Skeletal muscle cell (primary cell): ENCODE data around the gene C10orf53.

ENCODE experiments used
- DNase-seq: peaks from one replicate; pipeline ENCODE4 v3.0.0-alpha.2; 2010; ENCODE audit warnings: low read depth
- H3K4me3 ChIP-seq: 2 replicates; pipeline ENCODE4 v1.5.1; 2011; ENCODE audit warnings: low read depth, mild to moderate bottlenecking, control low read depth, low read length, moderate library complexity

C10orf53 gene

DNA sequence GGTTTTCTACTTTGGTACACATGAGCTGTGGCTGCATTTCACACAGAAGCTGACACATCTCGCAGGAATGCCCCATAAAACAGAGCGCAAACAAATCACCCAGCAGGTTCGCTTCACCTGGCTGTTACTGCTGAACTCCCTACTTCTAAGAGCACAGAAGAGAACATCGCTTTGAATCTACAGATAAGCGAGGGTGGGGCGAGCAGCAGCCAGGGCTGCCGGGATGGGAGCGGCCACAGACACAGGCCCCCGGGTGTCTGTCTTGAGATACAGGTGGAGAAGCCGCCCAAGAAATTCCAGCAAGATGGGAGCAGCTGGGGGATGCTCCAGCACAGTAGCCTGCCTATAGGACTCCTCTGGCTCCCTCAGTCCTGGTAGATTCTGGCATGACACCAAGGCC is 55.2 kb downstream of the C10orf53 start:
- DNase-seq: no peak

DNA sequence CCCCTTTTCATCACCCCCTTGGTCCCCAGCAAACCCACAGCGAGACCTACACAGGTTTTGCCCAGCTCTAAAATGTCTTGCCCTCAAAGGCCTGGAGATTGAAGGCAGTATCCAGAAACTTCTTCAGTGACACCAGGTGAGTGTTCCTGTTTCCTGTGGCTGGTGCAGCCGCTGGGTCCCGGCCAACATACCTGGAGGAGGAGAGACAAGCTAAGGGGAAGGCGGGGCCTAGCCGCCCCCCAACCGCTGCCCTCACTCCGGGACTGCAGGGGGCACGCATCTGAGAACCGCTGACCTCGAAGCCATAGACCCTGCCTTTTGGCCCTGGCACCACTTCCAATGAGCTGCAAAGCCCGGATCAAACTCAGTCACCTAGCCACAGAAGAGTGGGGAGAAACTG is 55.7 kb downstream of the C10orf53 start:
- no peak for DNase-seq
- no peak overlapping the region for H3K4me3 ChIP-seq

More for the DNA sequence above, 55.2 kb downstream of the C10orf53 start:
- H3K4me3 ChIP-seq: no peak overlapping the region

DNA sequence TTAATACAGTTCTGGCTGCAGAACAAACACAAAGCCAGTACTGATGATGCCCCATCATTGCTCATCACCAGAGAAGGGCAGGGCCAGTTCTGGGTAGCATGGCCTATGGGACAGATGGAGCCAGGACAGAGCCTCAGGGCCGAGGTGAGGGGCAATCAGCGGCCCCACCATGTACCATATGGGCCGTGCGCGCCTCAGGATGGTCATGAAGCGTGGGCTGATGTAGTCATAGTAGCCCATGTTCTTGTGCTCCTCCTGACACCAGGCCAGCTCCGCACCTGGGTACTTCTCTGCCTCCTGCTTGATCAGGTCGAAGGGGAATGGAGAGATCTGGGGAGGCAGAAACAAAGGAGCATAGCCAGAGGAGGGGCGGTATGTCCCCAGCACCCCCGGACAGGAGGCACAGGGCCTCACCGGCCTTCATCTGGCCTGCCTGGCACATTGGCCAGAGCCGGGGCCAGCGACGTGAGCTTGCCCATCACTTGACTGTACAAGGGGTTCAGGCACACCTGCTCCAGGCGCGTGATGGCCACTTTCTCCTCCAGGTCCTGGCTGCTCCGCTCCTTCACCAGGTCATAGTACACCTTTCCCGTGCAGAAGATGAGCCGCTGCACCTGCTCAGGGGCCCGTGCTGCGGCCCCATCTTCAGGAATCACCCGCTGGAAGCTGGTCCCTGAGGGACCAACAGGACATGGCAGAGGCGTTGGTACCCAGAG is 56.6 kb downstream of the C10orf53 start:
- no peak for DNase-seq
- no peak overlapping the region for H3K4me3 ChIP-seq

DNA sequence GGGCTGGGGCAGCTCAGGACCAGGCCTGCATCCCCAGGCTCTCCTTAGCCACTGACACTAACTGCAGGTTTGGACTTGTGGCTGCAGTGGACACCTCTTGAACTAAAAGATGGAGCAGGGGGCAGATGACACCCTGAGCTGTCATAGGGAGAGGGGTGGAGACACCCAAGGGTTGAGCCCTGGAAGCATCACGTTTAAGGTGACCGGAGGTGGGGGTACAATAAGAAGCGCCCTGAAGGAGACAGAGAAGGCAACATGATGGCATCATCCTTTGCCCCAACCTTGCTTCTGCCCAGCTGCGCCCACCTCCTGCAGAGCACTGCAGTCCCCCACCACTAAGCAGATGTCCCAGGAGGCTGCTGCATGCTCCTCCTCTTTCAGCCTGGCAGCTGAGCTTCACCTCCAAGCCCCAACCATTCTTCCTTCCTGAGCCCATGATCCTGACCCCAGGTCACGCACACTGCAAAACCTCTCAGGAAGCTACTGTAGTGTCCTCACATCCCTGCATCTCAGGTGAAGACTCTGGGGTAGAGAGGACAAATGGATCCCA is 57.2 kb downstream of the C10orf53 start:
- H3K4me3 ChIP-seq: no peak overlapping the region
- no peak for DNase-seq

DNA sequence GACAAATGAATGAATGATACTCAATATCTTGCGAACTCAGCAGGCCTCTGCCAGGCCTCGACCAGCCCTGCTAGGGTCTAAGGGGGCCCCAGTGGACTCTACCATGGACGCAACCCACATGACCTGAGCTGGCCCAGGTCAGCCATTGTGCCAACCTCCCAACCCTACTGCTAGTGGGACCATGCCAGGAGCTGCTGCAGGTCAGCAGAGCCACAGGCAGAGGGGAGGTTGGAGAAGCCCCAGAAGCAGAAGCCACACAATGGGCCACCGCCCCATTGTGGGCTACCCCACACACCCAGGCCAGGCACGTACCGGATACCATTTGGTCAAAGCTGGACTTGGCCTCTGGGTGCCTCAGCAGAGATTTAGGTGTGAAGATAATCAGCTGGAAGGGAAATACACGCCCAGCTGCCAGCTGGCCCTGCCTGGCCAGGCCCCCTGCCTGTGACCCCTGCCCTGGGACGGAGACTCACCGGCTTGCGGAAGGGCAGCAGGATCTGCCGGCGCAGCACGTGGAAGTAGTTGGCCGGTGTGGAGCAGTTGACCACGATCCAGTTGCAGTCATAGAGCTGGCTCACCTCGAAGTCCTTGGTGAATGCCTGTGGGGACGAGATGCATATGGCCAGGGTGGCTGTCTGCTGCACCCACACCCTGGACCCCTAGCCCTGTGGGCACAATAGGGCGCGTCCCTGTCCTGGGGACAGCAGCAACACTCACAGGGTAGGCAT is 58.2 kb downstream of the C10orf53 start:
- DNase-seq: no peak
- H3K4me3 ChIP-seq: no peak overlapping the region

DNA sequence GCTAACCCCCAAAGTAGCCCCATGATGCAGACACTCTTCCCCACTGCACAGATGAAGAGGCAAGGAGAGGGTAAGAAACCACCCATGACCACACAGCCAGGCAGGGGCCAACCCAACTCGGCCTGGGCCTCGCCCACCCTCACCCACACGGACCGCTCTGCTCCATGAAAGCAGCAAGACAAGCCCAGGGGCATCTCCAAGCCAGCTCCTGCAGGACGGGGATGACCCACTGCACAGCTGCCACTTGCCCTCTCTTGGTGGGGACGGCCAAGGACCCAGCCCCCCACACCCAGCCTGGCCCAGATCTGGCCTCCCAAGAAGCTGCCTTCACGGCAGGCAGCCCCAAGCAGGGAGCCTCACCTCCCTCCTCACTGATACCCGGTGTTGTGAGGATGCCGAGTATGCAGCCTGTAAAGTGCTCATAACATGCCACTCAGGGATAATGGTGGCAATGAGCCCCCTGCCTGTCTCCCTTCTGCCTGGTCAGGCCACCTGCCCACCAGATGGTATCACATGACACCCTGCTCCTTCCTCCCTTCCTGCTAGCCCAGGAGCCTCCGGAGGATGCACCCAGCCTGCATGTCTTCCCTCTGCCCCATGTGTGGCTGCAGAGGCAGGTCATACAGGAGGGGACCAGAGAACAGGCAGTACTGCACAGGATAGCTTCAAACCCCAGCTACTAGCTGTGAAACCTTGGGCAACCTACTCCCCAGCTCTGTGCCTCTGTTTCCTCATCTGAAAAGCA is 59.3 kb downstream of the C10orf53 start:
- no peak for DNase-seq
- H3K4me3 ChIP-seq: no peak overlapping the region

DNA sequence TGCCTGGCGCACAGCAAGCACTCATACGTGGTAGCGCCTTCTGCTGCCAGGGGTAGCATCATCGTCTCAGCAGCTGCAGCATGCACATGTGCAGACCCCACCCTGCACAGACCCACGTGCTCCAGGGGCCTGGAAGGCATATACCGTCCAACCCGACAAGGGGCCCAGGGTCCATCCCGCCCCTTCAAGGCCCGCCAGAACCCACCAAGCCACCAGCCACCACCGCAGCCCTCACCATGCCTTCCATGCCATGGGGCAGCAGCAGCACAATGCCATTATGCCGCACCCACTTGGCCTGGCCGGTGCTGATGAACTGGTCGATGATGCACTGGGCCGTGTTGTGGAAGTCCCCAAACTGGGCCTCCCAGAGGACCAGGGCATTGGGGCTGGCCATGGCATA is 60.0 kb downstream of the C10orf53 start:
- DNase-seq: no peak
- no peak overlapping the region for H3K4me3 ChIP-seq

DNA sequence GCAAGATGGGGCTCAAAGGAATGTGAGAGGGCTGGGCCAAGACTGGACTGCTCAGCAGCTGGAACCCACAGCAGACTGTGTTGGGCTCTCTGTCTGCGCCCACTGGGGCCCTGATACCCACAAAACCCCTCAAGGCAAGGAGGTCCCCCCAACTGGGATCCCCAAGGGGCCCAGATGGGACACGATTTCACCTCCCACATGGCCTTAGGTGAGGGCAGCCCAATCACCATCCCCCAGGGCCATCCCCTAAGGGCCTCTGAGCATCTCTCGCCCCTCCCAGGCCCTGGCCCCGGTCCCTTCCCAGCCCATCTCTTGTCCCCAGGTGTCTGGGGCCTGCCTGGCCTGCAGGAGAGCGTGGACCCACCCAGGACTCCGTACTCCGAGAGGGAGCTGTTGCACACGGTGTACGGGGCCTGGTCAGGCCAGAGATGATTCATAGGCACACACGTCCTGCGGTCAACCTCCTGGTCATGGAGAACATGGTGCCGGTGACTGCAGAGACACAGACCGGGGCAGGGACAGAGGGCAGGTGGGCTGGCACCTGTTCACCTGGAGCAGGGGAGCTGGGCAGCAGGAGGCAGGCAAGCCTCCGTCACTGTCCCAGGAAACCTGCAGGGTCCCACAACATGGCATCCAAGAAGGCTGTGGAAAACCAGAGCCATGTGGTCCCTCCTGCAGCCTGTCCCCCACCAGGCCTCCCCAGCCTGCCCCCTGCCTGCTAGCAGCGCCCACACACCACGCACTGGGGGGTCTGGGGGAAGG is 61.1 kb downstream of the C10orf53 start:
- no peak overlapping the region for H3K4me3 ChIP-seq
- DNase-seq: no peak

DNA sequence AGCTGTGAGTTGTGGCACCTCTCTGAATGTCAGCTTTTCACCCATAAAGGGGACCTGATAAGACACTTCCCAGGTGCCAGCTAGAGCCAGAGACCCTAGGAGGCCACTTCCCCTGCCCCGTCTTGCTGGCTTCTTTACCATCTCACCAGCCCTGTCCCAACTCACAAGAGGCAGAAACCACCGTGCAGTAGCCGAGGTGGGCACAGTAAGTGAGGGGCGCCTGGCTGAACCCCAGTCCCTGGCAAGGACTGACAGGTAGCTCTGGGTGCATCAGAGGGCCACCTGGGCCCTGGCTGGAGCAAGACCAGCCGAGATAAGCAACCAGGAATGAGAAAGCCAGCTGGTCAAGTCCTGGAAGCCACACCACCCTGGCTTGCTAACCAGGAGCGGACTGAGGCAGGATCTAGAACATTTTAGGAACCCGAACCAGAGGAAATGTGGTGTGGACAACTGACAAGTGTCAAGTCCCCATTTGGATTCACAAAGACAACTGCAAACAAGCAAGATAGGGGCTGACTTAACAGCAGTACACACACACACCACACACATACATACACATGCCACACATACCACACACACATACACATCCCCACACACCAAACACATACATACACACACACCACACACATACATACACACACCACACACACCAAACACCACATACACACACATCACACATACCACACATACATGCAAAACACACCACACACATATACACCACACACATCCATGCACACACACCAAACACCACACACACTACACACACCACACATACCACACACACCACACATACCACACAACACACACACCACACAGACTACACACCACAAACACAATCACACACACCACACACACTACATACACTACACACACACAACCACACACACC is 61.9 kb downstream of the C10orf53 start:
- no peak for DNase-seq
- H3K4me3 ChIP-seq: no peak overlapping the region

DNA sequence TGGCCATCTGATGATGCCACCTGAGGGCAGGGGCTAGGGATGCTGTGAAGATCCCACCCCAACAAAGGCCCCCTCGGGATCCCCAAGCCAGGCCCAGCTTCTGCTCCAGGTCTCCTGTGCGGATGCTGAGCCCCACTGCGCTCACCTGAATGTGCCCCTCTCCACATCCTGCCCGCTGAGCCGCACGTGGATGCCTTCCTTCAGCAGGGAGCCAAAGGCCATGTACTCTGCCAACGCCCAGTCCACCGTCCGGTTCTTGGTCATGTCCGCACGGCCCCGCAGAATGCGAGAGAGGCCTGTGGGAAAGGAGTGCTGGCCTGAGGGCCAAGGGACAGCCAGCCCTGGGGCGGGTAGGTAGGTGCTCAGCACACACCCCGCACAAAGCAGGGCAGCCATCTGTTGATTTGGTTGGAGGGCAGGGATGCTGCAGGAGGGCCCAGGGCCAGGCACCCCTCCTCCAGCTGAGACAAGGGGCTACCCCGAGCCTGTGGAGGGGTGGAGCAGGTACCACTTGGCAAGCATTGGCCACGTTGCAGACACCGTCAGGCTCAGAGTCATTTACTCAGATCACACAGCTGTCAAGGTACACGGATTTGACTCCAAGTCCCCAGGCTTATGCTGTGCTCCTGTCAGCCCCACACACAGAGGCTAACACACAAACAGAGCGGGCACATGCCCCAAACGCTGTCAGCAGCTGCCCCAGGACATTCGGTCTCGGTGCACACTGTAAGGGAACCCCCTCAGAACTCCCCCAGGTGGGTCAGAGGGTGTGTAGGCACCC is 63.4 kb downstream of the C10orf53 start:
- no peak for DNase-seq
- no peak overlapping the region for H3K4me3 ChIP-seq

DNA sequence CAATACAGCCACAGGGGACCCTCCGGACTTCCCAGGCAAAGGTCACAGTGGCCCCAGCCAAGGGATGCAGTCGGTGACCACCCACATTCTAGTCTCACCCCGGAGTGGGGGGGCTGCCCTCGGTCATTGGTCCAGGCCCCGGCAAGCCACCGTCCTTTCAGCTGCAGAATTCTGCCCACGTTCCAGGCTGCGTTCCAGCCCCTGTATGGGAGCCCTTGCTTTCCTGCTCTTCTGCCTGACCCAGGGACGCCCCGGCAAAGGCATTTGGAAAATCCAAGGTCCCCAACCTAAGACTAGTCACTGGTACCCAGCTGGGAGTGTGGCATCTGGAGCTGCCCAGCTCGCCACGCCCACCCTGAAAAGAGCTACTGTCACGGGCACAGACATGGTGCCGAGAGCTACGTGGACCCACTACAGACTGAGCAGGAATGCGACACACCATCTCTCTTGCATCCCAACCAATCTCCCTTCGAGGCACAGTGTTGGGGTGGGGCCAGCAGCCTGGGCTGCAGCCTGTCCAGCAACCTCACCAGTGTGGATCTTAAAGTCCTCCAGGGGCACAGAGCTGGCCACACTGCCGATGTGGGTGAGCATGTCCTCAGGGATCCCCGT is 64.1 kb downstream of the C10orf53 start:
- no peak overlapping the region for H3K4me3 ChIP-seq
- no peak for DNase-seq

DNA sequence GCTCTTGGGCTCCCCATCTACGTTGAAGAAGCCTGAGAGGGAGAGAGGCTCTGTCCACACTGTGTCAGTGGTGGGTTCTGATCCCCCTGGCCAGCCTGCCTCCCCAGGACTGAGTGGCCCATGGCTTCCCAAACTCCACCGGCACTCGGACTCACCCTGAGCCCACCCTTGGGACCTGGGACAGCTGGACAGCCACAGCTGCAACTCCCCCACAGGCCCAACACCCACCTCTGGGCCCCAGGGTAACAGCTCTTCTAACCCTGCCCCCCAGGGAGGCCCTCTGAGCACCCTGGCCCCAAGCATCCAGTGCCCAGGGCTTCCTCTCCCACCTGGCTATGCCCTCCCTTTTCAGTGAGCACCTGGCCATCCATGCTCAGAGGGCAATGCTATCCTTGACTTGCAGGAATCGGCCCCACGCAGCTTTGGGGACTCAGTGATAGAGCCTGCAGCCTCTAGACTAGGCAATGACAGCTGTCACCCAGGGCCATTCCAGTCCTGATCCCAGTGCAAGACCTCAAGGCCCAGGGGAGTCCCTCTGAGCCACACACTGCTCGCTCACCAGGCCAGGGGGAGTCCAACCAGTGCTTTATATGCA is 64.7 kb downstream of the C10orf53 start:
- no peak overlapping the region for H3K4me3 ChIP-seq
- DNase-seq: no peak

DNA sequence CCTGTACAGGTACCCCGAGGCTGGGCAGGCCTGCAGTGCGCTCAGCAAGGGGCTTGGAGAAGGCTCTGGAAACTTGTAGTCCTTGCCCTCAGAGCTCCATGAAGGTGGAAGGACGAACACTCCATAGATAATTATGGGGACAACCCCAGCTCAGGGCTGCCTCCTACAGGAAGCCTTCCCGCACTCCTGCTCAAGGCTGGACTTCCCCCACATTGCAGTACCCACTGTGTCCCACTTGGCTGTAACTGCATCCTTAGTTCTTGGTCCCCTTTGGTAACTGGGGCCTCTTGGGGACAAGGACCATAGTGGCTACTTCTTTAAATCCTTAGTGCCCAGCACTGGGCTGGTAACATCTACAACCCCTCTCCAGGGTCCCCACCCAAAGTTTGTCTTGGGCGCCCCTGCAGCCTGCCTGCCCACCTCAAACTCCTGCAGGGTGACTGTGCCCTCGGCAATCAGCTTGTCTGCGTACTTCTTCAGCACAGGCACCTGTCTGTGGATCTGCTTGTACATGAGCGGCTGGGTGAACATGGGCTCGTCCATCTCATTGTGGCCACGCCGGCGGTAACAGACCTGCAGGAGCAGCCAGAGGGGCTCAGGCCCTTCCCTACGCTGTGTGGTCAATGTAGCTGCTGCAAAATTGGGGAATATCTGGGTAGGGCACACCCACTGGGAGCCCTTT is 65.6 kb downstream of the C10orf53 start:
- no peak overlapping the region for H3K4me3 ChIP-seq
- DNase-seq: no peak

DNA sequence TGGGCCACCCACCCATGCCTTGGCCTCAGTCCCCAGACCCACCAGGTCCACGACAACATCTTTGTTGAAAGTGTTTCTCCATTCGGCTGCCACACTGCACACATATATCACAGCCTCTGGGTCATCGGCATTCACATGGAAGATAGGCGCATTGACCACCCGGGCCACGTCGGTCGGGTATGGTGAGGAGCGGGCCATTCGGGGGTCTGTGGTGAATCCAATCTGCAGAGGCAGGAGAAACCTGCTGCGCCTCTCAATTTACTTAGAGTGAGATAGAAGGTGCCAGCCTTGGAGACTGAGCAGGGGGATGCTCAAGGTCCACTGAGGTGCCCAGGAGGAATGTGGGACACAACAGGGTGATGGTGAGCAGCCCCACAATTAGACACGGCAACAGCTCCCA is 66.3 kb downstream of the C10orf53 start:
- no peak overlapping the region for H3K4me3 ChIP-seq
- DNase-seq: no peak

DNA sequence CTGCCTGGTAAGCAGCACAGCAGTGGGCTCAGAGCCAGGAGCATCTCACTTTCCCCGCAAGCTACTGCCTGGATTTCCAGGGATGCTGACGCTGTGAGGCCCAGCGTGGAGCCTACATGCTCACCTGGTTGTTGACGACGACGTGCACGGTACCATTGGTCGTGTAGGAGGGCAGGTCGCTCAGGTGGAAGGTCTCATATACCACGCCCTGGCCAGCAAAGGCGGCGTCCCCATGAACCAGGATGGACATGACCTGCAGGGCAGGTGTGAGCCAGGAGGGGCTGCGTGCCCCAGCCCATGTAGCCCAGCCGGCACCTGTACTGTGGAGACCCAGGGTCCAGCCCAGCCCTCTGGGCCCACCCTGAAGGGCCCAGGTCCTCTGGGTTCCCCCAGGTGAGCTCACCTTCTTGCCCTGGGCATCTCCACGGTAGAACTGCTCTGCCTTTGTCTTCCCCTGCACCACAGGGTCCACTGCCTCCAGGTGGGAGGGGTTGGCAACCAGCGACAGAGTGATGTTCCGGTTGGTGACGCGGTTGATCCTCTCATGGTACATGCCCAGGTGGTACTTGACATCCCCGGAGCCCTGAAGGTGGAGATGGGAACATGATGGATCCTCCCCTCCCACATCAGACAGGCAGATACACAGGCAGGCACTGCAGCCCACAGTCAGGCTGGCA is 67.3 kb downstream of the C10orf53 start:
- DNase-seq: no peak
- H3K4me3 ChIP-seq: no peak overlapping the region
